ENCODE measurements around the gene PRKCA.

PRKCA gene

GRCh38 chr17:66633317-66633965 is 331.0 kb downstream of the PRKCA start:
- H3K27me3 ChIP-seq (replicated peaks) = no peaks in the 10 kb centered on the region
- H3K27ac ChIP-seq = no peak overlapping the region
- in situ Hi-C loops (cut with HindIII; ENCODE audit: low pct_ligation_motif_present, low sequenced_read_pairs) = no loop called here
- TF ChIP-seq, protein P1, sequence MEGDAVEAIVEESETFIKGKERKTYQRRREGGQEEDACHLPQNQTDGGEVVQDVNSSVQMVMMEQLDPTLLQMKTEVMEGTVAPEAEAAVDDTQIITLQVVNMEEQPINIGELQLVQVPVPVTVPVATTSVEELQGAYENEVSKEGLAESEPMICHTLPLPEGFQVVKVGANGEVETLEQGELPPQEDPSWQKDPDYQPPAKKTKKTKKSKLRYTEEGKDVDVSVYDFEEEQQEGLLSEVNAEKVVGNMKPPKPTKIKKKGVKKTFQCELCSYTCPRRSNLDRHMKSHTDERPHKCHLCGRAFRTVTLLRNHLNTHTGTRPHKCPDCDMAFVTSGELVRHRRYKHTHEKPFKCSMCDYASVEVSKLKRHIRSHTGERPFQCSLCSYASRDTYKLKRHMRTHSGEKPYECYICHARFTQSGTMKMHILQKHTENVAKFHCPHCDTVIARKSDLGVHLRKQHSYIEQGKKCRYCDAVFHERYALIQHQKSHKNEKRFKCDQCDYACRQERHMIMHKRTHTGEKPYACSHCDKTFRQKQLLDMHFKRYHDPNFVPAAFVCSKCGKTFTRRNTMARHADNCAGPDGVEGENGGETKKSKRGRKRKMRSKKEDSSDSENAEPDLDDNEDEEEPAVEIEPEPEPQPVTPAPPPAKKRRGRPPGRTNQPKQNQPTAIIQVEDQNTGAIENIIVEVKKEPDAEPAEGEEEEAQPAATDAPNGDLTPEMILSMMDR (IDR thresholded peaks at IDR 0.05; ENCODE audit: low read depth, low read length, missing control alignments) = no peak
- DNase-seq = peak; percentile 49
- no peaks in the 10 kb centered on the region for H3K36me3 ChIP-seq (replicated peaks)
- H3K4me3 ChIP-seq (ENCODE audit: low read depth, low read length) = no peak overlapping the region

DNA sequence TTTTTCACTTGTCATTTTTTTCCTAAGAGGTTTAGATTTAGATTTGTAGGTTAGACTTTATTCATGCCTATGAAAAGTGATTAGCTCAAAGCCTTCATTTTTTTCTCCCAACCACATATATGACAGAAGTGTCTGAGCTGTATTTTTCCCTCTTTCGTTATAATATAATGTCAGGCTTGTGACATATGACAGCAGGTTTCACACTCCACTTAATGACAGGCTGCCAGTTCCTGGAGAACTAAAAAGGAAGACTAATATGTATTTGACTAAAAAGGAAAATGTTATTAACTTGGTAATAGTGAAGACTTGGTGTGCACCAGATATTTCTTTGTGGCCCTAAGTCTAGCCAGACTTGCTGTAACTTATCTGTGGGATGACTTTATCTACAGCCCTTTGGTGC is 331.8 kb downstream of the PRKCA start:
- Histone ChIP-seq H3K4me3 (ENCODE audit: low read depth, low read length) (no peak overlapping the region), H3K36me3 (replicated peaks) (no peaks in the 10 kb centered on the region), H3K27ac (no peak overlapping the region), H3K27me3 (replicated peaks) (no peaks in the 10 kb centered on the region)
- in situ Hi-C loops (cut with HindIII; ENCODE audit: low pct_ligation_motif_present, low sequenced_read_pairs) = no loop called here
- TF ChIP-seq, protein P1 (IDR thresholded peaks at IDR 0.05; ENCODE audit: low read depth, low read length, missing control alignments) = no peak
- no peak for DNase-seq

- Histone ChIP-seq H3K27ac (no peak overlapping the region), H3K4me3 (ENCODE audit: low read depth, low read length) (no peak overlapping the region), H3K27me3 (replicated peaks) (no peaks in the 10 kb centered on the region), H3K36me3 (replicated peaks) (no peaks in the 10 kb centered on the region)
- TF ChIP-seq, protein P1 (IDR thresholded peaks at IDR 0.05; ENCODE audit: low read depth, low read length, missing control alignments) = no peak
- in situ Hi-C loops (cut with HindIII; ENCODE audit: low pct_ligation_motif_present, low sequenced_read_pairs) = no loop called here
- no peak for DNase-seq
These were observed 333.1 kb downstream of the PRKCA start for GRCh38 chr17:66635386-66636045.

DNA sequence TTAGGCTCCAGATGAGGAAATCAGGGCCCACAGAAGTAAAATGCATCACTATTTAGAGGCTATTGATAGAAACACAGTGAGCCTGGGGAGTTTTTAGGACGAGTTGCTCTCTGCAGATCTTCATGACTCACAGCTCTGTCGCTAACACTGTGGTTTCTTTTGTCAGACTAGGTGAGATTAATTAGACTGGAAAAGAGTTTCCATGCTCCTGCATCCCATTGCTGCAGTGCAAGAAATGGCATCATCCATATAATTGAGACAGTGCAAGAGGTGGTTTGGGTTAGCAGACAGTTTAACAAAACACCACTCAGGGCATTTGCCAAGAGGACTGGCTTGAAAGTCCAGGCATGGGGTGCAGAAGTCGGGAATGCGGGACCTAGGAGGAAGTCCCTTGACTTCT is 333.7 kb downstream of the PRKCA start:
- TF ChIP-seq, protein P1 (IDR thresholded peaks at IDR 0.05; ENCODE audit: low read depth, low read length, missing control alignments) = no peak
- H3K27ac ChIP-seq = no peak overlapping the region
- in situ Hi-C loops (cut with HindIII; ENCODE audit: low pct_ligation_motif_present, low sequenced_read_pairs) = no loop called here
- H3K36me3 ChIP-seq (replicated peaks) = no peaks in the 10 kb centered on the region
- DNase-seq = peak; percentile 10
- no peaks in the 10 kb centered on the region for H3K27me3 ChIP-seq (replicated peaks)
- no peak overlapping the region for H3K4me3 ChIP-seq (ENCODE audit: low read depth, low read length)

GRCh38 chr17:66637491-66637890 is 335.1 kb downstream of the PRKCA start:
- no peaks in the 10 kb centered on the region for H3K36me3 ChIP-seq (replicated peaks)
- H3K27ac ChIP-seq = no peak overlapping the region
- in situ Hi-C loops (cut with HindIII; ENCODE audit: low pct_ligation_motif_present, low sequenced_read_pairs) = no loop called here
- no peak for DNase-seq
- no peaks in the 10 kb centered on the region for H3K27me3 ChIP-seq (replicated peaks)
- no peak overlapping the region for H3K4me3 ChIP-seq (ENCODE audit: low read depth, low read length)
- TF ChIP-seq, protein P1 (IDR thresholded peaks at IDR 0.05; ENCODE audit: low read depth, low read length, missing control alignments) = no peak

Data from brain microvascular endothelial cell (primary cell).